GM12872 (cell line): Measurements from ENCODE around the gene TBC1D14.

Experiments
- TF ChIP-seq, protein P1 (sequence below): IDR thresholded peaks from 3 replicates; pipeline ENCODE4 v1.5.1; 2011; ENCODE audit warnings: low read depth, mild to moderate bottlenecking, low read length, moderate library complexity; ENCODE audit not compliant: insufficient read depth

Gene TBC1D14

GRCh38 chr4:7077371-7077770 is 167.7 kb downstream of the TBC1D14 start:
- TF ChIP-seq, protein P1, sequence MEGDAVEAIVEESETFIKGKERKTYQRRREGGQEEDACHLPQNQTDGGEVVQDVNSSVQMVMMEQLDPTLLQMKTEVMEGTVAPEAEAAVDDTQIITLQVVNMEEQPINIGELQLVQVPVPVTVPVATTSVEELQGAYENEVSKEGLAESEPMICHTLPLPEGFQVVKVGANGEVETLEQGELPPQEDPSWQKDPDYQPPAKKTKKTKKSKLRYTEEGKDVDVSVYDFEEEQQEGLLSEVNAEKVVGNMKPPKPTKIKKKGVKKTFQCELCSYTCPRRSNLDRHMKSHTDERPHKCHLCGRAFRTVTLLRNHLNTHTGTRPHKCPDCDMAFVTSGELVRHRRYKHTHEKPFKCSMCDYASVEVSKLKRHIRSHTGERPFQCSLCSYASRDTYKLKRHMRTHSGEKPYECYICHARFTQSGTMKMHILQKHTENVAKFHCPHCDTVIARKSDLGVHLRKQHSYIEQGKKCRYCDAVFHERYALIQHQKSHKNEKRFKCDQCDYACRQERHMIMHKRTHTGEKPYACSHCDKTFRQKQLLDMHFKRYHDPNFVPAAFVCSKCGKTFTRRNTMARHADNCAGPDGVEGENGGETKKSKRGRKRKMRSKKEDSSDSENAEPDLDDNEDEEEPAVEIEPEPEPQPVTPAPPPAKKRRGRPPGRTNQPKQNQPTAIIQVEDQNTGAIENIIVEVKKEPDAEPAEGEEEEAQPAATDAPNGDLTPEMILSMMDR = no peak

- TF ChIP-seq, protein P1 = no peak
These were observed 168.4 kb downstream of the TBC1D14 start for GRCh38 chr4:7078025-7078424.
